Transverse colon (tissue), 4 donors: ENCODE results near the gene KRT78. TPM values are rescaled to one million over a fixed set of nuclear protein-coding genes. Genes with fewer than 3 reads are reported as not detected.

Source experiments
- DNase-seq: peaks from one replicate; pipeline ENCODE4 v3.0.0-alpha.2; 2019
- H3K27ac ChIP-seq, 4 donors: fragments of 200-600 bp; sonication (generic); 2 replicates each; pipeline ENCODE4 v1.5.1; 2016 to 2018; ENCODE audit warnings: inconsistent platforms in 4 of 4
- H3K27me3 ChIP-seq: fragments of 200-600 bp; sonication (generic); 2 replicates; pipeline ENCODE4 v1.5.1; 2017; ENCODE audit warnings: inconsistent platforms
- H3K36me3 ChIP-seq, 4 donors: fragments of 200-600 bp; sonication (generic); 2 replicates each; pipeline ENCODE4 v1.5.1; 2017 to 2019; ENCODE audit warnings: inconsistent platforms in 4 of 4
- H3K4me1 ChIP-seq, 4 donors: fragments of 200-600 bp; sonication (generic); 2 replicates each; pipeline ENCODE4 v1.5.1; 2017 to 2020; ENCODE audit warnings: inconsistent platforms in 4 of 4
- H3K4me3 ChIP-seq, 4 donors: fragments of 200-600 bp; sonication (generic); 1 replicate in 1 of 4; 2 replicates in 3 of 4; pipeline versions ENCODE4 v1.5.1 to v1.6.1; 2017 to 2019; ENCODE audit warnings: inconsistent platforms in 4 of 4
- H3K9me3 ChIP-seq, 2 donors: fragments of 200-600 bp; sonication (generic); 2 replicates each; pipeline ENCODE4 v1.5.1; 2017 to 2019; ENCODE audit warnings: inconsistent platforms in 2 of 2
- EP300 ChIP-seq: sonication (generic); formaldehyde crosslinking; IDR thresholded peaks from one replicate; pipeline ENCODE4 v1.6.1; 2017; ENCODE audit warnings: antibody characterized with exemption, low read depth
- POLR2A ChIP-seq: fragments of 450-650 bp; IDR thresholded peaks from one replicate; pipeline ENCODE4 v1.6.1; 2016; ENCODE audit warnings: antibody characterized with exemption, mild to moderate bottlenecking, moderate library complexity
- POLR2AphosphoS5 ChIP-seq, 3 donors: sonication (generic); formaldehyde crosslinking; IDR thresholded peaks; one replicate each; pipeline ENCODE4 v1.6.1; 2016; ENCODE audit warnings: antibody characterized with exemption in 3 of 3
- whole genome bisulfite sequencing, 2 donors: methylation state at CpG; one replicate each; pipeline ENCODE4 v1.1.5; 2018; ENCODE audit warnings: low coverage in 1 of 2; 5-methylcytosine and 5-hydroxymethylcytosine counted together
- in situ Hi-C, 4 donors: fragments of 200-750 bp; cut with MboI; loops; one replicate each; pipeline versions ENCODE4 v1.15.0 to v1.15.1; 2017; ENCODE audit warnings: low sequenced_read_pairs in 3 of 4, low pct_ligation_motif_present in 1 of 4, low pct_unique_long_range_greater_than_20kb in 1 of 4
- intact Hi-C: fragments of 100-400 bp; cut with DNase I; formaldehyde crosslinking; loops from one replicate; pipeline ENCODE4 v1.15.1; 2023; ENCODE audit warnings: low total_unique reads
- total RNA-seq, 4 donors: library from RNA; depleted of rRNA; stranded (reverse); fragments of >200 nt; gene quantifications; one replicate each; pipeline ENCODE4 v1.1.0, GENCODE V29; 2016
- TF ChIP-seq, protein P1 (sequence below), 5 experiments: fragments of 200-600 bp in 3 of 5; fragments of 450-650 bp in 2 of 5; sonication (generic) in 3 of 5; IDR thresholded peaks; 1 replicate in 2 of 5; 2 replicates in 3 of 5; pipeline ENCODE4 v1.5.1; 2016 to 2017; ENCODE audit warnings: antibody characterized with exemption in 5 of 5, inconsistent platforms in 3 of 5, mild to moderate bottlenecking in 2 of 5, moderate library complexity in 1 of 5

Gene KRT78
- total RNA-seq, 4 donors from 2014 or later = not detected

DNA sequence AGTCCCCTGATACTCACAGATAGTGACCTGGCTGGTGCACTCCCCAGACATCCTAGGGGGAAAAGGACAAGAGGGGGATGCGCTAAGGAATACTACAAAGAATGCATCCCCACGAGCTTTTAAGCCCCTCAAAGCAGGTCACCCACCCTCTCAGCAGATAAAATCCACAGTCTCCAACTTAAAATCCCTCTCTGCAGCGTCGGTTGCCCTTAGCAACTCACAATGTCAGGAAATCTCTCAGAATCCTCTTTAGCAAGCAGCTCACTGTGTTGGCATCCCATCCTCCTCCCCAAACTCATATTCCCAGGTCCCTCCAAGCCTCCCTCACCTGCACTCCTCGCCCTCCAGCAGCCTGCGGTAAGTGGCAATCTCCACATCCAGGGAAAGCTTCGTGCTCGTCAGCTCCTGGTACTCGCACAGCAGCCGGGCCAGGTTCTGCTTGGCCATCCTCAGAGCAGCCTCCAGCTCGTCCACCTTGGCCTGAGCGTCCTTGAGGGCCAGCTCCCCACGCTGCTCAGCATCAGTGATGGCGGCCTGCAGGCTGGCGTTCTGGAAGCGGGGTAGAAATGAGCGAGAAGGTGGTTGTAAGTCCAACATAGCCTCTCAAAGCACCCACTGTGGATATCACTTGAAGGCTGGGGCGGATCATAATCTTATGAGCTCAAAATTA, 9.2 kb downstream of the KRT78 start:
- in situ Hi-C loops = no loop called here
- WGBS, 2 donors = 82% methylated on average over 18 of the region's 18 CpGs; no CpG with 5 or more reads in 1 of the 2 donors
- Histone ChIP-seq H3K4me3 (no peak overlapping the region), H3K27me3 (peaks cover 4% of the 10 kb centered on the region), H3K4me1 (no peaks in the 10 kb centered on the region), H3K36me3 (no peaks in the 10 kb centered on the region), H3K9me3 (no peaks in the 10 kb centered on the region), H3K27ac (no peak overlapping the region)
- intact Hi-C loops = no loop called here
- DNase-seq = no peak
- TF ChIP-seq POLR2A (no peak), EP300 (no peak)

DNA sequence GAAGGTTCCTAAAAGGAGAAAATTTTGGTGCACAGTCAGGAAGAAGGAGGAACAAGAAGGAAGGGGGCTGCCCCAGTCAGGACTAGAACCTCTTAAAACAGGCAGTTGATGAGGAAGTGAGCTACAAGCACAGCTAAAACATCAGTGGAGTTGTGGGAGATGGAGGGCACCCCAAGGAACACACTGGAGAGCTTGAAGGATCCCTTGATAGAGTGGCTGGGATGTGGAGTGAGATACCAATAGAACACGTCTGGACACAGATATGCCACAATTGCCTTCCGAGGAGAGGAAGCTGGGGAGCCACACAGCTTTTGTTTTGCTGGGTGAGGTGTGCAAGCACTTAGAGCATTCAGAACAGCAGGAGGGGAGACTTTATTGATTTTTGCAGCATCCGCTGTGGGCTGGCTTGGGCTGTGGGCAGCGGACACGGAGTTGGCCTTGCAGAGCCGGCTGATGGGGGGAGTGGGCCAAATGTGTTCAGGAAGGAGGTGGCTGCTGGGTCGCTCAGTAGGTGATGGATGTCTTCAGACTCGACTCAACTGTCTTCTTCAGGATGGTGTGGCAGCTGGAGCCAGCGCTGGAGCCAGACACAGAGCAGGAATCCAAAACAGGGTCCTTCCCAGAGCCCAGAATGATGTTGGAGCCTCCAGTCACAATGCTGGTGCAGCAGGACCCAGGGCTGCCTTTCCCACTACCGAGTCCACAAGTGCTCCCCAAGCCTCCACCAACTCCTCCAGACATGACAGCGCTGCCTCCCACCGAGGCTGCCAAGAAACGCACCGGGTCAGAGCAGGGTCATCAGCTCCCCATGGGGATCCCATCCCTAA, 10.0 kb downstream of the KRT78 start:
- WGBS, 2 donors = 40 to 68% methylated on average over 1 to 13 of the region's 14 CpGs
- H3K4me1 ChIP-seq = no peaks in the 10 kb centered on the region
- TF ChIP-seq POLR2A (no peak), POLR2AphosphoS5 (IDR thresholded peaks at IDR 0.05) (no peak), EP300 (no peak)
- TF ChIP-seq, protein P1, sequence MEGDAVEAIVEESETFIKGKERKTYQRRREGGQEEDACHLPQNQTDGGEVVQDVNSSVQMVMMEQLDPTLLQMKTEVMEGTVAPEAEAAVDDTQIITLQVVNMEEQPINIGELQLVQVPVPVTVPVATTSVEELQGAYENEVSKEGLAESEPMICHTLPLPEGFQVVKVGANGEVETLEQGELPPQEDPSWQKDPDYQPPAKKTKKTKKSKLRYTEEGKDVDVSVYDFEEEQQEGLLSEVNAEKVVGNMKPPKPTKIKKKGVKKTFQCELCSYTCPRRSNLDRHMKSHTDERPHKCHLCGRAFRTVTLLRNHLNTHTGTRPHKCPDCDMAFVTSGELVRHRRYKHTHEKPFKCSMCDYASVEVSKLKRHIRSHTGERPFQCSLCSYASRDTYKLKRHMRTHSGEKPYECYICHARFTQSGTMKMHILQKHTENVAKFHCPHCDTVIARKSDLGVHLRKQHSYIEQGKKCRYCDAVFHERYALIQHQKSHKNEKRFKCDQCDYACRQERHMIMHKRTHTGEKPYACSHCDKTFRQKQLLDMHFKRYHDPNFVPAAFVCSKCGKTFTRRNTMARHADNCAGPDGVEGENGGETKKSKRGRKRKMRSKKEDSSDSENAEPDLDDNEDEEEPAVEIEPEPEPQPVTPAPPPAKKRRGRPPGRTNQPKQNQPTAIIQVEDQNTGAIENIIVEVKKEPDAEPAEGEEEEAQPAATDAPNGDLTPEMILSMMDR (IDR thresholded peaks at IDR 0.05) = no peak
- H3K27me3 ChIP-seq = peaks cover 4% of the 10 kb centered on the region
- H3K36me3 ChIP-seq = no peaks in the 10 kb centered on the region
- H3K4me3 ChIP-seq = no peak overlapping the region
- intact Hi-C loops = no loop called here
- in situ Hi-C loops = no loop called here
- no peaks in the 10 kb centered on the region for H3K9me3 ChIP-seq
- no peak for DNase-seq
- no peak overlapping the region for H3K27ac ChIP-seq

DNA sequence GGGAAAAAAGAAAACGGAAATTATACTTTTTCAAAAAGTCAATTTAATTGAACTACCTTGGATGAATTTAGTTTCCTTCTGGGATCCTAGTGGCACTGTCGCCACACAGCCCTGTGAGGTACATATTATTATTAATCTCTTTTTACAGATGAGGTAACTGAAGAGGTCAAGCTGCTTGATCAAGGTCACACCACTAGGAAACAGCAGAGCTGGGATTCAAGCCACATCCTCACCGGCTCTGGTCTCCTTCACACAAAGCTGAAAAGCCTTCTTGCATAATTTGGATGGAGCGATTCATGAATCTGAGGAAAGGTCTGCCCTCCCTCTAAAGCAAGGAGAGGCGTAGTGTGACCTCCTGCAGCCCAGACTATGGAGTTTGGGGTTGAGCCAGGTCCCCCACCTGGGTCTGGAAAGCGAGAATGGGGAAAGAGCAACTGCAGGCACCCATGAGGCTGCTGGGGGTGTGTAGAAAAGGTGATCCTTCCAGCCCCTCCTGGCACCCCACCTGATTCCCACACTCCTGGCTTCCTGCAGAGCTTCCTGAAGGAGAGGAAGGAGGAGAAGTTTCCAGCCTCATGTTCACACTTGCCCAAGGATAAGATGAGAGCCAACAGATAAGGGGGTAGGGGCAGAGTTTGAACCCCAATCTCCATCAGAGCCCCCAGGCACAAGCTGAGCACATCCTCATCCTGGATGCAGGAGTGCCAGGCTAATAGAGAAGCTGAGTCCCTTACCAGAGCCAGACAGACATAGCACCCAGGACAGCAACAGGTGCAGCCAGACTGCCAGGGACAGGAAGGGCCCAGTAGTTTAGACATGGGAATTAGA, 10.8 kb downstream of the KRT78 start:
- peaks cover 4% of the 10 kb centered on the region for H3K27me3 ChIP-seq
- intact Hi-C loops (no loop called here), in situ Hi-C loops (no loop called here)
- no peaks in the 10 kb centered on the region for H3K9me3 ChIP-seq
- no peak for DNase-seq
- TF ChIP-seq POLR2AphosphoS5 (IDR thresholded peaks at IDR 0.05) (no peak), EP300 (no peak), POLR2A (no peak)
- TF ChIP-seq, protein P1 (IDR thresholded peaks at IDR 0.05) = no peak
- H3K36me3 ChIP-seq = no peaks in the 10 kb centered on the region
- H3K4me1 ChIP-seq = no peaks in the 10 kb centered on the region
- H3K27ac ChIP-seq = no peak overlapping the region
- 81 to 87% methylated on average over 2 to 6 of the region's 6 CpGs for WGBS, 2 donors
- no peak overlapping the region for H3K4me3 ChIP-seq

DNA sequence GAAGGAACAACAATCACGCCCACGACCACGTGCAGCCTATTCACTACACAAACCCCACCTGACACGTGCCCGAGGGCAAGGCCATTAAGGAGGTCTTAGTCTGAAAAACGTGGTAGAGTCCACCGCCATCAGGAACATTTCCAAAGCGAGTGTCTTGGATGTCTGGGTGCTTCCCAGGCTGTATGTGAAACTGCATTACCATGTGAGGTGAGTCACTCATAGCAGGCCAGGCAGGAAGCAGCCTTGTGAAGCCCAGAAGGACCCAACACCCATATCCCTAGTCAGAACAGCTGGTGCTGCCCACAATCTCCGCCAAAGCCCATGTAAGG, 11.4 kb downstream of the KRT78 start:
- Histone ChIP-seq H3K4me3 (no peak overlapping the region), H3K4me1 (no peaks in the 10 kb centered on the region), H3K27me3 (peaks cover 4% of the 10 kb centered on the region), H3K27ac (no peak overlapping the region), H3K9me3 (no peaks in the 10 kb centered on the region), H3K36me3 (no peaks in the 10 kb centered on the region)
- intact Hi-C loops = no loop called here
- no peak for DNase-seq
- 79 to 81% methylated on average over 6 to 9 of the region's 9 CpGs for WGBS, 2 donors
- TF ChIP-seq POLR2AphosphoS5 (IDR thresholded peaks at IDR 0.05) = no peak
- in situ Hi-C loops = no loop called here
